ENCODE results near the gene RFFL.
A peak's percentile ranks its signal among the peaks of the same experiment; 100 is the strongest.

The RFFL gene

GRCh38 chr17:35081638-35082037 is 18.1 kb upstream of the RFFL start:
- no peaks in the 10 kb centered on the region for H3K9me3 ChIP-seq (ENCODE audit: insufficient read depth, low read length)
- peaks cover 95% of the 10 kb centered on the region for H3K79me2 ChIP-seq (ENCODE audit: low read length)
- H3K9ac ChIP-seq (ENCODE audit: low read length) = peak overlapping the region; percentile 47; the same call in 1 of the 2 replicates
- peak overlapping the region; percentile 67; the same call in 1 of the 2 replicates for H3K27ac ChIP-seq (ENCODE audit: low read length)
- no peak overlapping the region for H3K4me3 ChIP-seq (ENCODE audit: low read length)
- H3K27me3 ChIP-seq (ENCODE audit: low read depth, low read length) = no peaks in the 10 kb centered on the region
- no peak overlapping the region for H2AFZ ChIP-seq (ENCODE audit: low read depth, low read length)
- H3K4me1 ChIP-seq (ENCODE audit: low read length) = peaks cover 42% of the 10 kb centered on the region
- H3K4me2 ChIP-seq (ENCODE audit: low read length) = peak overlapping the region; percentile 62
- TF ChIP-seq, protein P1, sequence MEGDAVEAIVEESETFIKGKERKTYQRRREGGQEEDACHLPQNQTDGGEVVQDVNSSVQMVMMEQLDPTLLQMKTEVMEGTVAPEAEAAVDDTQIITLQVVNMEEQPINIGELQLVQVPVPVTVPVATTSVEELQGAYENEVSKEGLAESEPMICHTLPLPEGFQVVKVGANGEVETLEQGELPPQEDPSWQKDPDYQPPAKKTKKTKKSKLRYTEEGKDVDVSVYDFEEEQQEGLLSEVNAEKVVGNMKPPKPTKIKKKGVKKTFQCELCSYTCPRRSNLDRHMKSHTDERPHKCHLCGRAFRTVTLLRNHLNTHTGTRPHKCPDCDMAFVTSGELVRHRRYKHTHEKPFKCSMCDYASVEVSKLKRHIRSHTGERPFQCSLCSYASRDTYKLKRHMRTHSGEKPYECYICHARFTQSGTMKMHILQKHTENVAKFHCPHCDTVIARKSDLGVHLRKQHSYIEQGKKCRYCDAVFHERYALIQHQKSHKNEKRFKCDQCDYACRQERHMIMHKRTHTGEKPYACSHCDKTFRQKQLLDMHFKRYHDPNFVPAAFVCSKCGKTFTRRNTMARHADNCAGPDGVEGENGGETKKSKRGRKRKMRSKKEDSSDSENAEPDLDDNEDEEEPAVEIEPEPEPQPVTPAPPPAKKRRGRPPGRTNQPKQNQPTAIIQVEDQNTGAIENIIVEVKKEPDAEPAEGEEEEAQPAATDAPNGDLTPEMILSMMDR (IDR thresholded peaks at IDR 0.05; ENCODE audit: low read depth, low read length) = no peak
- TF ChIP-seq EZH2phosphoT487 (IDR thresholded peaks at IDR 0.05; ENCODE audit: low read depth) = no peak
- peaks cover 3% of the 10 kb centered on the region for H3K36me3 ChIP-seq (replicated peaks; ENCODE audit: low read depth, low read length)
- H4K20me1 ChIP-seq (ENCODE audit: insufficient read depth, low read length) = no peaks in the 10 kb centered on the region

DNA sequence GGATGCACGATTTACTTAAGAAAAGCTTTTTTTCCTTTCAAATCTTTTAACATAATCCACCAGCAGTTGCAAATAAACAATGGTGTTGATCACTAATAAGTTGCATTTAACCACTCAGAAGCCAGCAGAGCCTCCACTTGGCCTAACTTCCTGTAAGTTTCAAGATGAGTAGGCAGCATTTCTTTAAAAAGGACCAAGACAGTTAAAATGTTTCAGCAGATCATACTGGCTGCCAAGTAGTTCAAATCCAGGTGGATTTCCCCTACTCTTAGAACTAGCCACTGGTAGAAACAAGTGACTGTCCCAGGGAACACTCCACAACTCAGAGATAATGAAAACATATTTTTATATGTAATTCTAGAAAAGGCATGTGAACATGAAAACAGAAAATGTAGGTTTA is 17.0 kb upstream of the RFFL start:
- H3K9ac ChIP-seq (ENCODE audit: low read length) = peak overlapping the region; percentile 47
- peaks cover 40% of the 10 kb centered on the region for H3K4me1 ChIP-seq (ENCODE audit: low read length)
- H3K27me3 ChIP-seq (ENCODE audit: low read depth, low read length) = no peaks in the 10 kb centered on the region
- peak overlapping the region; percentile 32 for H3K4me3 ChIP-seq (ENCODE audit: low read length)
- no peaks in the 10 kb centered on the region for H4K20me1 ChIP-seq (ENCODE audit: insufficient read depth, low read length)
- H3K4me2 ChIP-seq (ENCODE audit: low read length) = peak overlapping the region; percentile 62
- H3K79me2 ChIP-seq (ENCODE audit: low read length) = peaks cover 88% of the 10 kb centered on the region
- H2AFZ ChIP-seq (ENCODE audit: low read depth, low read length) = no peak overlapping the region
- peak overlapping the region; percentile 67 for H3K27ac ChIP-seq (ENCODE audit: low read length)
- TF ChIP-seq, protein P1 (IDR thresholded peaks at IDR 0.05; ENCODE audit: low read depth, low read length) = no peak
- no peak for TF ChIP-seq EZH2phosphoT487 (IDR thresholded peaks at IDR 0.05; ENCODE audit: low read depth)
- no peaks in the 10 kb centered on the region for H3K9me3 ChIP-seq (ENCODE audit: insufficient read depth, low read length)
- H3K36me3 ChIP-seq (replicated peaks; ENCODE audit: low read depth, low read length) = peaks cover 3% of the 10 kb centered on the region

DNA sequence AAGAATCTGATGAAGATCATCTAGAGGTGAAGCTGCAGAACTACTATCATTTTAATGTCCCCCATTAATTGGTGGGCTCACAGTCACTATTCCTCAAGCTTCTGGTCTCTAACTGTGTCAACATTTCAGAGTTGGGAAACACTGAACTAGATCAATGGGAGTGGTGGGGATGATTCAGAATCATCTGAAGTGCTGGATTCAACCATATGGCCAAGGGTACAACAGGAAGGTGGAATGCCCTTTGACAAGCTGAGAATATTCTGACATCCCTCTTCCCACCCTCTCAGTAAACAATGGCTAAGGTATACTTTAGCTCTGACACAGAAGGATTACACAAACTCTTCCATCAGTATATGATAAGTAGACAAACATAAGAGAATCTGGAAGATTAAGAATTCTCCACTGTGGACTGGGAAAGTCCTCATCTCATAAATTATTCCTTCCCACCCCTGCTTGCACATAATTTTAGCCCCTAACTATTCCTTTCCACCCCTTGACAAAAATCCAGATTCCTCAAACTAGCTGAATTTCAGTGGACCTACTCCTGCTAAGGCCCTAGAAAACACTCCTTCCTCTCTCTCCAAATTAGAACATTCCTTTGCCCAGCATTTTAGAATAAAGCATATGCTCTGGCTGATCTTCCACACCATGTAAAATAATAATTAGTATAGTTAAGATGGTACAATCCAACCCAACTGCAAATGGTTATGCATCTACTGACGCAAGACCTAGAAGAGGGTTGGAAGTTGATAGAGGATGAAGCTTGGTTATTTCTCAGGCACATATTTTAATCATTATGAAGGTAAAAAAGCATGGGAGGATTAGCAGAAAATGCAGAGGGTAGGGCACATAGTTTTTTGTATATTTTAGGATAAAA is 16.3 kb upstream of the RFFL start:
- peaks cover 3% of the 10 kb centered on the region for H3K36me3 ChIP-seq (replicated peaks; ENCODE audit: low read depth, low read length)
- H3K27me3 ChIP-seq (ENCODE audit: low read depth, low read length) = no peaks in the 10 kb centered on the region
- peak overlapping the region; percentile 67 for H3K27ac ChIP-seq (ENCODE audit: low read length)
- H2AFZ ChIP-seq (ENCODE audit: low read depth, low read length) = no peak overlapping the region
- H4K20me1 ChIP-seq (ENCODE audit: insufficient read depth, low read length) = no peaks in the 10 kb centered on the region
- TF ChIP-seq, protein P1 (IDR thresholded peaks at IDR 0.05; ENCODE audit: low read depth, low read length) = no peak
- no peak for TF ChIP-seq EZH2phosphoT487 (IDR thresholded peaks at IDR 0.05; ENCODE audit: low read depth)
- peaks cover 89% of the 10 kb centered on the region for H3K79me2 ChIP-seq (ENCODE audit: low read length)
- peak overlapping the region; percentile 47; the same call in 1 of the 2 replicates for H3K9ac ChIP-seq (ENCODE audit: low read length)
- H3K4me1 ChIP-seq (ENCODE audit: low read length) = peaks cover 44% of the 10 kb centered on the region
- H3K4me3 ChIP-seq (ENCODE audit: low read length) = peak overlapping the region; percentile 32
- peak overlapping the region; percentile 62 for H3K4me2 ChIP-seq (ENCODE audit: low read length)
- no peaks in the 10 kb centered on the region for H3K9me3 ChIP-seq (ENCODE audit: insufficient read depth, low read length)

DNA sequence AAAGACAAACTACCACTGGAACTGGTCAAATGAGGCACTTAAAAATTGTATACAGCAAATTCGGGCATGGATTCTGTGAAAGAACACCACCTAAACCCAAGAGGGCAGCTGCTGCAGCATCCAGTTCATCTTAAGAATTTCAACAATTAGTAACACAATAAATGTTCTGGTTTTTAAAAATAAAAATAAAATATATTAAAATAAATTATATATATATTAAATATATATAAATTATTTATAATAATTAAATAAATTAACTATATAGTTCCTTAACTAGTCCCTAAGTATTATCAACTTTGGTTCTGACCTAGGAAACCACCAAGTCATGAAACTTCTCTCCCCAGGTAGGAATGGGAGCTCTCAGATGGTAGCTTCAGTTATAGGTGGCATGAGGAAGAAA is 13.4 kb upstream of the RFFL start:
- TF ChIP-seq, protein P1 (IDR thresholded peaks at IDR 0.05; ENCODE audit: low read depth, low read length) = no peak
- TF ChIP-seq EZH2phosphoT487 (IDR thresholded peaks at IDR 0.05; ENCODE audit: low read depth) = no peak
- no peak overlapping the region for H3K4me2 ChIP-seq (ENCODE audit: low read length)
- peaks cover 40% of the 10 kb centered on the region for H3K4me1 ChIP-seq (ENCODE audit: low read length)
- H3K9ac ChIP-seq (ENCODE audit: low read length) = no peak overlapping the region
- peaks cover 5% of the 10 kb centered on the region for H3K36me3 ChIP-seq (replicated peaks; ENCODE audit: low read depth, low read length)
- no peak overlapping the region for H3K27ac ChIP-seq (ENCODE audit: low read length)
- H2AFZ ChIP-seq (ENCODE audit: low read depth, low read length) = no peak overlapping the region
- no peaks in the 10 kb centered on the region for H3K27me3 ChIP-seq (ENCODE audit: low read depth, low read length)
- no peaks in the 10 kb centered on the region for H4K20me1 ChIP-seq (ENCODE audit: insufficient read depth, low read length)
- peaks cover 87% of the 10 kb centered on the region for H3K79me2 ChIP-seq (ENCODE audit: low read length)
- H3K4me3 ChIP-seq (ENCODE audit: low read length) = no peak overlapping the region
- no peaks in the 10 kb centered on the region for H3K9me3 ChIP-seq (ENCODE audit: insufficient read depth, low read length)

Measured in OCI-LY3 (cell line).